Measurements from ENCODE around the gene NPLOC4.

Gene NPLOC4

GRCh38 chr17:81662002-81662401 lies 25.1 kb upstream of the NPLOC4 start:
- no peak for DNase-seq (ENCODE audit: low read depth in 2 of 2)

DNA sequence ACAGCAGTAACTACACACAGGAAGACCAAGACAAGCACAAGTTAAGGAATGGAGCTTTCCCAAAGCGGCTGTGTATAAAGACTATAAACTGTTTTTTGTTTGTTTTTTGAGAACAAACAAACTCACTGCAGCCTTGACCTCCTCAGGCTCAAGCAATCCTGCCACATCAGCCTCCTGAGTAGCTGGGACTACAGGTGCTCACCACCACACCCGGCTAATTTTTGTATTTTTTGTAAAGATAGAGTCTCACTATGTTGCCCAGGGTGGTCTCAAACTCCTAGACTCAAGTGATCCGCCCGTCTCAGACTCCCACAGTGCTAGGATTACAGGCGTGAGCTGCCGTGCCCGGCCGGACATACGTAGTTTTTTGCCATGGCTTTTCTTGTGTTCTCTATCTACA lies 23.5 kb upstream of the NPLOC4 start:
- DNase-seq (ENCODE audit: low read depth in 2 of 2): no peak

GRCh38 chr17:81659038-81659437 lies 22.1 kb upstream of the NPLOC4 start:
- DNase-seq (ENCODE audit: low read depth in 2 of 2): no peak

GRCh38 chr17:81656835-81657234 lies 19.9 kb upstream of the NPLOC4 start:
- no peak for DNase-seq (ENCODE audit: low read depth in 2 of 2)

- DNase-seq (ENCODE audit: low read depth in 2 of 2): no peak
These were observed 19.3 kb upstream of the NPLOC4 start, which contains the start of gene PDE6G for GRCh38 chr17:81656118-81656743. PDE6G (minus strand) TSS chr17:81656542; CDS start chr17:81653305, 3,237 bp downstream.

- no peak for DNase-seq (ENCODE audit: low read depth in 2 of 2)
These were observed 18.6 kb upstream of the NPLOC4 start for GRCh38 chr17:81655378-81656117.

DNA sequence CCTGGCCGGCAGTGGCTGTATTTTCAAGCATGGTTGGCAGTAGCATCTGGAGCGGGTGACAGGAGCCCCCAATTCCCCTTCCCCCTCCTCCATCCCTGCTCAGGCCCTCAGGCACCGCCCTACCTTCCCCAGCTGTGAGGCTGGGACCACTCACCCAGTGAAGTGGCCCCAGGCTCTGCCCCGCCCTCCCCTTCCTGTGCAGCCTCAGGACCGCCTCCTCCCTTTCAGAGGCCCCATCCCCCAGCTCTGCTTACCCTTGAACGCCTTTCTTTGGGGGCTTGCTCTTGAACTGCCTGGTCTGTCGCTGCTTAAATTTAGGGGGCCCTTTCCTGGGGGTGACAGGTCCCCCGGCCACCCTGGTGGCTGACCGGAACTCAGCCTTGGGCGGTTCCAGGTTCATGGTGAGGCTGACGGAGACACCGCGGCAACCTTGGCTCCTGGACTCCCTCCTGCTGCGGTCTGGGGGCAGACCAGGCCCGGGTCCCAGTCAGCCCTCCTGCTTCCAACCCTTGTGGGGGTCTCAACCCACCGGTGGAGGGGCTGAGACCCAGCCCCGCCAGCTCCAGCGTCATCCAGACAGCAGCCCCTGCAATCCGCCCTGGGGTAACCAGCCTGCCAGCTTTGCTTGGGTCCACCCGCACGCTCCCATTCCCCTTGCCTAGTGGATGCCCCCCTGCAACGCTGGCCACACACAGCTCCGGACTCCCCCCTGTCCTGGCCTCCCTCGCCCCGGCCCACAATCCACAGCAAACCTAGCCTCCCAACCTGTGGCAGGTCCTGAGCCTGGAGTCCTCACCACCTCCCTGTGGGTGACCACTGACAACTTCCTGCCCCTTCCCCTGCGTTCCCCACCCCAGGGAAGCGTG lies 16.2 kb upstream of the NPLOC4 start:
- no peak for DNase-seq (ENCODE audit: low read depth in 2 of 2)

DNA sequence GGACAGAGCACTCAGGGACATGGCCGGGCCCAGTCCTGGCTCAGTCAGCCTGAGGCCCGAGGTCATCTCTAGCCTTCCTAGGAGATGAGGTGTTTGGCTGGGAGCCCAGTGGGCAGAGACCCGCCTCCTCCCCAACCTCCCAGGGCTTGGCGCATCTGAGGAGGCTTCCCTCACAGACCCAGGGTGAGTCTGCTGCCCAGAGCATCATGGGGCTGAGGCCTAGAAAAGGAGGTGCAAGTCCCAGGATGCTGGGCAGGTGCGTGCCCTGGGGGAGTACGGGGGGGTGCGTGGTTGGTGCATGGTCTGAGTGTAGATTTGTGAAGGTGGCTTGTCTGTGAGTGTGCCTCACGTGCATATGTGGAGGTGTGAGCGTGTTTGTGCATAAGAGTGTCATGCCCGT lies 14.8 kb upstream of the NPLOC4 start:
- no peak for DNase-seq (ENCODE audit: low read depth in 2 of 2)

GRCh38 chr17:81650951-81651350 lies 14.0 kb upstream of the NPLOC4 start:
- no peak for DNase-seq (ENCODE audit: low read depth in 2 of 2)

GRCh38 chr17:81648707-81649085 lies 11.8 kb upstream of the NPLOC4 start:
- no peak for DNase-seq (ENCODE audit: low read depth in 2 of 2)

DNA sequence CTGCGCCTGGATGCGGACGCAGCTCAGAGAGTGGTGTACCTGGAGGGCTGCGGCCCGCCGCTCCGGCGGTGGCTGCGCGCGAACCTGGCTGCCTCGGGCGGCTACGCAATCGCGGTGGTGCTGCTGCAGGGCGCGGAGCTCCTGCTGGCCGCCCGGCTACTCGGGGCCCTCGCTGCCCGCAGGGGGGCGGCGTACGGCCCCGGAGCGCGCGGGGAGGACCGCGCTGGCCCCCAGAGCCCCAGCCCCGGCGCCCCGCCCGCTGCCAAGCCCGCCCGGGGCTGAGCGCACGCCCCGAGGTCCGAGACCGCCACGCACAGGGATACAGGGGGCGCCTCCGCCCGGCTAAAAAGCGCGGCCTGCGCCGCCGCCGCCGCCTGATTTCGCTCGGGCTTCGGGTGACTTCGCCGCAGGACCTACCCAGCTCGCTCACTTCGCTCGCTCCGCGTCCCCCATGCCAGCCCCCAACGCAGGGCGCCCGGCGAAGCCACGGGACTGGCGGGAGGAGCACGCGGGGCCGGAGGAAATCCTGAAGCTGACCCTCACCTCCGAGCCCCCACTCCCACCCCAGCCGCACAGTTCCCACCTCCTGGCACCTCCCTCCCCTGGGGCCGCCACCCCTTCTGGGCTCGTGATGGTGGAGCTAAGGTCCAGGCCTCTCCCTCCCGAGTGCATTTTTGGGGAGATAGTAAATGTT lies 11.2 kb upstream of the NPLOC4 start:
- no peak for DNase-seq (ENCODE audit: low read depth in 2 of 2)

DNA sequence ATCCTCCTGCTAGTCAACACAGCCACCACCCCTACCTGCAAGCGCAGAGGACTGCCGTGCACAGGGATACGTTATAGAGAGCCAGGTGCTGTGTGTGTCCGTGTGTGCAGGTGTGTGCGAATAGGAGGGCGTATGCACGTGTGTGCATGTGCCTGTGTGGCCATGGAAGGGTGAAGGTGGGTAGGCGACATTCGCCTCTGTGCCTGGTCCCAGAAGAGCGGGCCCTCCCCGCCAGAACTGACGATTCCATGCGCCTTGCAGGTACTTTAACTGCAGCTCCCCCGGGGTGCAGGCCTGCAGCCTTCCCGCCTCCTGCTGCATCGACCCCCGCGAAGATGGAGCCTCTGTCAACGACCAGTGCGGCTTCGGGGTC lies 10.7 kb upstream of the NPLOC4 start:
- no peak for DNase-seq (ENCODE audit: low read depth in 2 of 2)

DNA sequence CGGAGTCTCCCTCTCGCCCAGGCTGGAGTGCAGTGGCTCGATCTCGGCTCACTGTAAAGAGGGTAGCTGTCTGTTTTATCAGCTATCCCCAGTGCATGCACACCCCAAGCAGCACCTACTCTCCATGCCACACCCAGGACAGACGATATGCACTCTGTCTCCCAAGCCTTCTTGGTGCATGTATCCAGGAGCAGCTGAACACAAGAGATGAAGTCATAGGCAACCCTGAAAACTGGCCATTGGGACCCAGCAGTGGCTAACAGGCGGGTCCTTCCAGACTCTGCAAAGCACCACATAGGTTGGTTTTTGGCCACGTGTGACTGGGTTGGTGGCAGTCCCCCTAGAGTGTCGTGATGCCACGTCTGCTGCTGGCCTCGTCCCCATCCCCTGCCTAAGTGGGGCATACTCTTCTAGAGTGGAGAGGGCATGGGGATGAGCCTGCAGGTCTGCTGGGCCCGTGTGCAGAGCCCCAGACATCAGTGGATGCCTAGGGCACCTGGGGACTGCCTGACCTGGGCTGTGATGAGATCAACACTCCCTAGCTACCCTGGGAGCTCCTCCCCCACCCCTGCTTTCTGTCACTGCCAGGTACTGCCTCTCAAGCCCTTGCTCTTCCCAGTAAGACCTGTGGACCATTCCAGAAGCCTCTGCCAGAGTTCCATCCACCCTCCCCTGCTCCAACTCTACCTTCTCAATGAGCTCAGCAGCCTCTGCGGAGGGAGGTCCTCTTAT lies 10.1 kb upstream of the NPLOC4 start:
- no peak for DNase-seq (ENCODE audit: low read depth in 2 of 2)

DNA sequence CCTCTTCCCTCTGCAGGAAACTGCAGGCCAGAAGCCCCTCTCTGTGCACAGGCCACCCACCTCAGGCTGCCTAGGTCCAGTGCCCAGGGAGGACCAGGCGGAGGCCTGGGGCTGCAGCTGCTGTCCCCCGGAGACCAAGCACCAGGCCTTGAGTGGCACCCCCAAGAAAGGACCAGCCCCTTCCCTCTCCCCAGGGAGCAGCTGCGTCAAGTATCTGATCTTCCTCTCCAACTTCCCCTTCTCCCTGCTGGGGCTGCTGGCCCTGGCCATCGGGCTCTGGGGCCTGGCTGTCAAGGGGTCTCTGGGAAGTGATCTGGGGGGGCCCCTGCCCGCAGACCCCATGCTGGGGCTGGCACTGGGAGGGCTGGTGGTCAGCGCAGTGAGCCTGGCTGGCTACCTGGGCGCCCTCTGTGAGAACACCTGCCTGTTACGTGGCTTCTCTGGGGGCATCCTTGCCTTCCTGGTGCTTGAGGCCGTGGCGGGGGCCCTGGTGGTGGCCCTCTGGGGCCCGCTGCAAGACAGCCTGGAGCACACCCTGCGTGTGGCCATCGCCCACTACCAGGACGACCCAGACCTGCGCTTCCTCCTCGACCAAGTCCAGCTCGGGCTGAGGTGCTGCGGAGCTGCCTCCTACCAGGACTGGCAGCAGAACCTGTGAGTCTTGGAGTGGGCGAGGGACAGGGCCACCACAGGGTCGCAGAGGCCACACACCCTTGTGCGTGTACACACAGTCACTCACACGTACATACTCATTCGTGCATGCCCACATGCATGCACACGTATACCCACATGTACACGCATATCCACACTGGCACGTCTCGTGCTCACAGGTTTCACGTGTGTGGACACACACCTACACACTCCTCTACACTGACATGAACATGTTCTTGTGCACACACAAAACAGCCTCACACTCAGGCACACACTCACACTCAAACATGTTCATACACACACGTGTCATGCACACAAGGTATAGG lies 8.4 kb upstream of the NPLOC4 start:
- DNase-seq (ENCODE audit: low read depth in 2 of 2): no peak

DNA sequence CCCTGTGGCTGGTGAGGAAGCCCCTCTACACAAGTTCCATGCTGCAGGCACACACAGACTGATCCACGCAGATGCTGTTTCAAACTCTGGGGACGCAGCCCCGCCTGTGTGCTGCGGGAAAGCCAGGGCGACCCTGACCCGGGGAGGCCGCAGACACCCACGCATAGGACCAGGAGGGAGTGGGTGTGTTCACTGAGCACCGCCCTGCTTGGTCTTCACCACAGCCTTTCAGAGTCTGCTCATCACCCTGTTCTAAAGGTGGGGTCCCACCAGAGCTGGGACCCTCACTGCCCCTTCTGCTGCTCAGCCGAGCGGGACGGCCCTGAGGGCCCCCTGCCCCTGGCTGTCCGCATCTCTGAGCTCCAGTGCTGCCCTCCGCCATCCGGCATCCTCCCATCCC lies 7.6 kb upstream of the NPLOC4 start:
- DNase-seq (ENCODE audit: low read depth in 2 of 2): no peak

DNA sequence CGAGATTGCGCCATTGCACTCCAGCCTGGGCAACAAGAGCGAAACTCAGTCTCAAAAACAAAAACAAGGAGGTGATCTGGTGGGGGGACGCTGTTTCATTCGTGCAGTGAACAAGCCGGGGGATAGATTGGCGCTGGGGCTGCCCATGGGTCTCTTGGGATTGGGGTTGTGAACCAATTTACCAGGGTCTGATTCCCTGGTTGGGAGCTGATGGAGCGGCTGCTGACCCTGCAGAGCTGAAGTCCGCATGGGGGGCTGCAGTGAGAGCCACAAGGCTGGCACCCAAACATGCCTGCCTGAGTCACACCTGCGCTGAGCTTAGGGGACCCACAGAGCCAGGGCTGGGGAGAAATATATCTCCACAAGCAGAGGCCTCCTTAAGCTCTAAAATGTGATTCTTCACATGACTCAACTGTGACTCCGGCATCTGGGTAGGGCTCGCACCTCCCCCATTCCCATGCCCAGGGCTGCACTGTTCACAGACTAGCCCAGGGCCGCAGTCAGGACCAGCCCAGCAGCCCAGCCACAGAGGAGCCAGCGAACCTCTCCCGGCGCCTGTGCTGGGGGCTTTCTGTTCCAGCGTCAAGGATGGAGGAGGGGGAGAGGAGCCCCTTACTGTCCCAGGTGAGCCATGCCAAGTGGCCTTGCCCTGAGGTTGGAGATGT lies 5.0 kb upstream of the NPLOC4 start:
- no peak for DNase-seq (ENCODE audit: low read depth in 2 of 2)

- no peak for DNase-seq (ENCODE audit: low read depth in 2 of 2)
These were observed 3.1 kb upstream of the NPLOC4 start for GRCh38 chr17:81640011-81640410.

DNA sequence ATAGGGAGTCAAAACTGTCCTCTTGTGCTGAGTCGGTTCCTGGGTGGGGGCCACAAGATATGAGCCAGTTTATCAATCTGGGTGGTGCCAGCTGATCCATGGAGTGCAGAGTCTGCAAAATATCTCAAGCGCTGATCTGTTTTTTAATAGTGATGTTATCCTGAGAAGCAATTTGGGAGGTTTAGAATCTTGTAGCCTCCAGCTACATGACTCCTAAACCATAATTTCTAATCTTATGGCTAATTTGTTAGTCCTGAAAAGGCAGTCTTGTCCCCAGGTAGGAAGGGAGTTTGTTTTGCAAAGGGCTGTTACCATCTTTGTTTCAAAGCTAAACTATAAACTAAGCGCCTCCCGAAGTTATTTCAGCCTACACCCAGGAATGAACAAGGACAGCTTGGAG lies 1.8 kb upstream of the NPLOC4 start:
- no peak for DNase-seq (ENCODE audit: low read depth in 2 of 2)

DNA sequence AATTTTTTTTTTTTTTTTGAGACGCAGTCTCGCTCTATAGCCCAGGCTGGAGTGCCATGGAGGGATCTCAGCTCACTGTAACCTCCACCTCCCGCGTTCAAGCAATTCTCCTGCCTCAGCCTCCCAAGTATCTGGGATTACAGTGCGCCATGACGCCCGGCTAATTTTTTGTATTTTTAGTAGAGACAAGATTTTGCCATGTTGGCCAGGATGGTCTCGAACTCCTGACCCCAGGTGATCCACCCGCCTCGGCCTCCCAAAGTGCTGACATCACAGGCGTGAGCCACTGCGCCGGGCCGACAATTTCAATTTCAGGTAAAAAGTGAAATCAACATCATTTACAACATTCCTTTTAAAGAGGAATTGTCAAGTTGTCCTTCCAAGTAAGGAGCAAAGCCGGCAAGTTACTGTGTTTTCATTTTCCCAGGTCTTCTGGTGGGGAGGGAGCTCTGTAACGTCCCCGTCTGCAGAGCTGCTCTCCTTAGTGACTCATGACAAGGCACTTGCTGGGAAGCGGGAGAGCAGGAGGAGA lies 873 bp downstream of the NPLOC4 start:
- no peak for DNase-seq (ENCODE audit: low read depth in 2 of 2)
